ENCODE data around the gene PRKD3. TPM values are rescaled to one million over a fixed set of nuclear protein-coding genes. Genes with fewer than 3 reads are reported as not detected.

Gene PRKD3
- total and polyA plus RNA-seq, 7 donors: 4.4 to 78.8 (median 53.9) TPM

DNA sequence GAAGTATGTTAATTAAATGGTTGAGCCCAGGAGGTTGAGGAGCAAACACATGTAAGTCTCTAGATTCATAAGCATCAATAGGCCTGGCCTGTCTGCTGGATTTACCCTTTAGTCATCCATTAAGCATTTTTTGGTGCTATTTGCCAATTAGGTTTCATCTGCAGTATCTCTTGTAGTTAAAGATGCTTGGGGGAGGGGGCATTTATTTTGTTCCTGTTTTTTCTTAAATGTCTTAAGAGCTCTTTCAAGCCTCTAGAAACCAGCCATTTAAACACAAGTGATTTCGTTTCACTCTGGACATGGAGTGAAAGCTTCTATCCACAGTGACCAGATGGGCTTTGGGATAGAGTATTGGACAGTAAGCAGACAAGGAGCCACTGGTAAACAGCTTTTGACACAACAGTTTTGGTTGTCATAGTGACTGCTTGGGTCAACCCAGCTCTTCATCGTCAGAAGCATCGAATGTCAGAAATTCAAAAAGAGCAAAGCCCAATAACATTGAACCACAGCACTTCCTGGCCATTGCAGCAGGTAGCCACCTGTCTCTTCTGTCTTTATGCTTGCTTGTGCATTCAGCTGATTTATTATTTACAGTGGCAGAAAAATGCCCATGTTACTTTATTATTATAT is 24.7 kb upstream of the PRKD3 start:
- whole genome bisulfite sequencing, 2 donors: 42 to 53% methylated on average over 3 of the region's 3 CpGs
- TF ChIP-seq POLR2AphosphoS5 (IDR thresholded peaks at IDR 0.05): no peak
- TF ChIP-seq POLR2A (IDR thresholded peaks at IDR 0.05): no peak
- no peak for TF ChIP-seq EP300 (IDR thresholded peaks at IDR 0.05)
- TF ChIP-seq CTCF (IDR thresholded peaks at IDR 0.05): no peak
- no peak for DNase-seq
- peak overlapping the region in 1 of 4 donors; percentile 2 for H3K27ac ChIP-seq
- H3K9me3 ChIP-seq: no peaks in the 10 kb centered on the region
- H3K36me3 ChIP-seq: no peaks in the 10 kb centered on the region
- peaks cover 0 to 38% (median 24%) of the 10 kb centered on the region in 4 donors for H3K4me1 ChIP-seq
- H3K4me3 ChIP-seq: no peak overlapping the region
- H3K27me3 ChIP-seq: no peaks in the 10 kb centered on the region
- intact Hi-C loops (cut with DNase I): loop anchor here (2.0 kb wide), 1 partner anchor 17 kb away; no protein-coding TSS in a partner anchor

DNA sequence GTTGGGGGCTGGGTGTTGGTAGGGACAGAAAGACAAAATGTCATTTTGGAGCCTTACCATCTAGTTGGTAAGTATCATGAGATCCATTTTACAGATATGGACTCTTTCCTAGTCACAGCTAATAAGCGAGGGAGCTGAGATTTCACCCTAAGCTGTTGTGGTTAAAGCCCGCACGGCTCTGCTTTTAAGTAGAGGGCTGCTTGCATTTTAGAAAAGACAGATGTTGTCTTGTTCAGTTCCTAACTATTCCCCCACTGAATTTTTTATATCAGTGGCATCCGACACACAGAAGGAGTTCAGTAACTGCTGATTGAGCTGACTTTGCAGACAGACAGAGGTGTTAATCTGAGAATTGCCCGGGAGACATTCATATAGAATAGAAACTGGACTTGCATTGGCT is 23.5 kb upstream of the PRKD3 start:
- intact Hi-C loops (cut with DNase I): loop anchor here (2.0 kb wide), 1 partner anchor 19 kb away; no protein-coding TSS in a partner anchor
- H3K4me3 ChIP-seq: no peak overlapping the region
- no peak for TF ChIP-seq EP300 (IDR thresholded peaks at IDR 0.05)
- no peak for TF ChIP-seq CTCF (IDR thresholded peaks at IDR 0.05)
- TF ChIP-seq POLR2A (IDR thresholded peaks at IDR 0.05): no peak
- no peak for TF ChIP-seq POLR2AphosphoS5 (IDR thresholded peaks at IDR 0.05)
- no peak for DNase-seq
- no peaks in the 10 kb centered on the region for H3K36me3 ChIP-seq
- no peaks in the 10 kb centered on the region for H3K9me3 ChIP-seq
- WGBS, 2 donors: 89% methylated on average over 5 of the region's 5 CpGs
- H3K27me3 ChIP-seq: no peaks in the 10 kb centered on the region
- H3K4me1 ChIP-seq: peaks cover 0 to 49% (median 34%) of the 10 kb centered on the region in 4 donors
- H3K27ac ChIP-seq: no peak overlapping the region

- peak; percentile 87 for DNase-seq
- no peaks in the 10 kb centered on the region for H3K9me3 ChIP-seq
- peak within 1 kb of the TSS; percentile 63 to 77 (median 70) for H3K4me3 ChIP-seq
- TF ChIP-seq POLR2AphosphoS5 (IDR thresholded peaks at IDR 0.05) (peak; percentile 19 to 63 (median 36)), POLR2A (IDR thresholded peaks at IDR 0.05) (peak in 1 of 2 donors; percentile 26), EP300 (IDR thresholded peaks at IDR 0.05) (no peak), CTCF (IDR thresholded peaks at IDR 0.05) (no peak)
- WGBS, 2 donors: 1 to 2% methylated on average over 73 of the region's 73 CpGs
- intact Hi-C loops (cut with DNase I): loop anchor here (2.0 kb wide), 1 partner anchor 32 kb away; no protein-coding TSS in a partner anchor
- H3K4me1 ChIP-seq: peaks cover 0 to 39% (median 22%) of the 10 kb centered on the region in 4 donors
- no peaks in the 10 kb centered on the region for H3K27me3 ChIP-seq
- H3K36me3 ChIP-seq: no peaks in the 10 kb centered on the region
- H3K27ac ChIP-seq: peak within 1 kb of the TSS in 3 of 4 donors; percentile 85 to 95 (median 85)
These were observed 20.1 kb upstream of the PRKD3 start, which contains the start of gene QPCT for GRCh38 chr2:37344453-37345361. Gene QPCT, plus strand, starts transcription at chr2:37344630. Its CDS starts 102 bp downstream, at chr2:37344732.

- 83% methylated on average over 7 of the region's 7 CpGs for WGBS, 2 donors
- H3K27ac ChIP-seq: peak overlapping the region in 3 of 4 donors; percentile 85 to 95 (median 85)
- intact Hi-C loops (cut with DNase I): loop anchor here (2.0 kb wide), 2 partner anchors 17 to 33 kb away; no protein-coding TSS in a partner anchor
These were observed 19.2 kb upstream of the PRKD3 start for GRCh38 chr2:37343537-37344434.

More at GRCh38 chr2:37343537-37344434, 19.2 kb upstream of the PRKD3 start:
- TF ChIP-seq CTCF (IDR thresholded peaks at IDR 0.05) (peak in 3 of 4 experiments; percentile 24 to 47 (median 26)), POLR2A (IDR thresholded peaks at IDR 0.05) (no peak), POLR2AphosphoS5 (IDR thresholded peaks at IDR 0.05) (peak in 3 of 4 donors; percentile 48 to 58 (median 55))
- DNase-seq: no peak
- H3K9me3 ChIP-seq: no peaks in the 10 kb centered on the region
- no peaks in the 10 kb centered on the region for H3K36me3 ChIP-seq
- H3K4me1 ChIP-seq: peaks cover 0 to 30% (median 17%) of the 10 kb centered on the region in 4 donors
- H3K4me3 ChIP-seq: peak overlapping the region; percentile 63 to 77 (median 70)
- no peaks in the 10 kb centered on the region for H3K27me3 ChIP-seq
